Stimulated activated CD4-positive, alpha-beta T cell treated with anti-CD3 and anti-CD28 coated beads, Interleukin-12 subunit alpha, Interleukin-12 subunit beta, amount 100 ng/mL, for 4 hours (primary cell): ENCODE results near the gene ERO1A.

Experiments
- DNase-seq: peaks from one replicate; pipeline ENCODE4 v3.0.0-alpha.2; 2020

The ERO1A gene

DNA sequence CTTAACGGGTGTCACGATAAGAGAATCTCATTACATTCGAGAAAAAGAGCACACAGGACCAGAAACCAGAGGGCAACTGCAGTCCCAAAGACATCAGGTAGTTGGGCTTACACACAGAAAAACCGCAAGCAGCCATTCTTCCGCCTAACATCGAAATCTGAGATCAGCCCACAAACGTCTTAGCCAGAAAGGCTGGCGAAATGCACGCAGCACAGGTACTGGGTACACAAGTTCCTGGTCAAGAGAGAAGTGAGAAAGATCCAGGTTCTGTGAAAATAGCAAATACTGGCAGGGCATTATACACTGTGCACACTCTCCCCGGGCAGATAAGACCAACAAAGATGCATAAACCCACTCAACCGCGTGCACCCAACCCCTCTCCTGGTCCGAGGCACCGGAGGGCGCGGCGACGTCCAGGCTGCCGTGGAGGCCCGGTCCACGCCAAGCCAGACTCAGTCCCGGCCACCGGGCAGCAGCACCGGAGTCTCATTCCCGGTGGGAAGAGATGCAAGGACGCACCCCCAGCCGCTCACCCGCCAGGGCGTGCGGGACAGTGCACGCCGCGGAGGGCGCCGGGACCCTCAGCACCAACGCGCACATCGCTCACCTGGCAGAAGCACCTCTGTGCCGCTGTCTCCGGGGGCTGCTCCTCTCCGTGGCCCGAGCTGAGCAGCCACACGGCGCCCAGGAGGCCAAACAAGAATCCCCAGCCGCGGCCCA, 437 bp downstream of the ERO1A start:
- peak; percentile 37 for DNase-seq

DNA sequence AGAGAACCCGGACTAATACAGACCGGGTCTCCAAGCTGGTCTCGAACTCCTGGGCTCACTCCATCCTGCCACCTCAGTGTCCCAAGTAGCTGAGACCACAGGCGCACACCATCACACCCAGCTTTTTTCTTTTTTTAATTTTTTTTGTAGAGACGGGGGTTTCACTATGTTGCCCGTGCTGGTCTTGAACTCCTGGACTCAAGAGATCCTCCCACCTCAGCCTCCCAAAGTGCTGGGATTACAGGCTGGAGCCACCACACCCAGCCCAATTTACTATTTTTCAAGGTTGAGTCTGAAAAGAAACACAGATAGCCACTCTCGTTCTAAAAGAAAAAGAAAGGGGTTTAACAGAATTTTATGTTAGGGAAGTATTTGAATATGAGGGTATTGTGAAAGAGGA, 1.8 kb downstream of the ERO1A start:
- DNase-seq = no peak

DNA sequence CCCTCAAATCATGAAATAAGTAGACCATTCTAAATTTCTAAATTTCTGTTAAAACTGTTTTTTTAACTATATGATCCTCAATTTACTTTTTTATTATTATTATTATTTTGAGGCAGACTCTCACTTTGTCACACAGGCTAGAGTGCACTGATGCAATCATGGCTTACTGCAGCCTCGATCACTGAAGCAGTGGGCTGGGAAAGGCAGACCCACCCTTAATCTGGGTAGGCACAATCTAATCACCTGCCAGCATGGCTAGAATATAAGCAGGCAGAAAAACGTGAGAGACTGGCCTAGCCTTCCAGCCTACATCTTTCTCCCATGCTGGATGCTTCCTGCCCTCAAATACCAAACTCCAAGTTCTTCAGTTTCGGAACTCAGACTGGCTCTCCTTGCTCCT, 2.3 kb downstream of the ERO1A start:
- no peak for DNase-seq

DNA sequence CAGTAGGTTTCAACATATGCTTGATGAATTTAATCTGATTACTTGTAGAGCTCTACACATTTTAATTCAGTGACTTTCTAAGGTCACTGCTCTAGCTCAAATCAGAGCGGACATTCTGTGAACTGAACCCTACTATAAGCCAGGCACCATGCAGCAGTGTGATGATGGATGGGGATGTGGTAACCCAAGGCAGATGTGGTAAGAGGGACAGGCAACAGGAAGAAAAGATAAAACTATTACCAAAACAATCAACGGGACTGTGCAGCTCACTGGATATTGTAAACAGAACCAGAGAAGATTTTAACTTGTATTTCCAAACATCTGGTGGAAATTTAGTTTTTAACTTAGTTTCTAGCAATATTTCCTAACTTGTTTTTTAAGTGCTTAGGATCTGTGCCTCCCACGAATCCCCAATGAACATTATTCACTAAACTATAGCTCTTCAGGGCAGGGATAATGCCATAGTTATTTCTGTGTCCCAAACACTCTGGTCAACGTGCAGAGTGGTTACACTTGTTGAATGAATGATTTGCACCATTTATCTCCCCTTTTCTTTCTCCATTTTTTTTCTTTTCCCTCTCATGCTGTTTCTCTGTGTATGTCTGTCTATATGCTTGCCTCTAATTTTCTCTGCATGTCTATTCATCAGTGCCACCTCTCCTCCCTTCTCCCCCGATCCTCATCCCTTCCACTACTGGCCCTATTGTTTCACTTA, 3.0 kb downstream of the ERO1A start:
- DNase-seq = no peak

DNA sequence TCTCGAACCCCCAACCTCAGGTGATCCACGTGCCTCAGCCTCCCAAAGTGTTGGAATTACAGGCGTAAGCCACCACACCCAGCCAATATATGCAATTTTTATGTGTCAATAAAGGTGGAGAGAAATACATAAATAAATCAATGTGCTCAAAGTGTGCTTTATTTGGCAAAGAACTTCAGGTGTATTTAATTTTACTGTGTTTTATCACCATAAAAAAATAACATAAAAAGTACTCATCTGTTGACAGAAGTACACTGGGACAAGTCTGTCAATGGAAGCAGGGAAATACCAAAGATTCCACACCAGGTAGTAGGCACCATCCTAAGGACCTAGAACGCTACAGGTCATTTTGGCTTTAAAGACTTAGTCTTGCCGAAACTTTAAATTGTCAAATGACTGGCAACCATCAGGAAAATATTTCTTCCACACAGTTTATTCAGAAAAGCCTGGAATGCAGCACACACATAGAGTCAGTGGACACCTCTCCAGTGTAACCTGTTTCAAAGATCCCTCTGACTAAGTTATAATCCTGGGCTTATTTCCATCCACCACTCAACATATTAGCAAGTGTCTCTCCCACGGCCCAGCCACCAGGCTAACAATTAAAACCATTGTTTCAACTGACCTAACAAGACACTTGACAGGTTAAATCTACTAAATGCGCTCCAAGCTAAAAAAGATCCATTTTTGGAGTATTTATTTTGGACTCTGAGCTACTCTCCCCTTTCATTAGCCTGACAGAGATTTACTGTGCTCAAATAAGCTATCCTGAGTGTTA, 4.2 kb downstream of the ERO1A start:
- DNase-seq = no peak

DNA sequence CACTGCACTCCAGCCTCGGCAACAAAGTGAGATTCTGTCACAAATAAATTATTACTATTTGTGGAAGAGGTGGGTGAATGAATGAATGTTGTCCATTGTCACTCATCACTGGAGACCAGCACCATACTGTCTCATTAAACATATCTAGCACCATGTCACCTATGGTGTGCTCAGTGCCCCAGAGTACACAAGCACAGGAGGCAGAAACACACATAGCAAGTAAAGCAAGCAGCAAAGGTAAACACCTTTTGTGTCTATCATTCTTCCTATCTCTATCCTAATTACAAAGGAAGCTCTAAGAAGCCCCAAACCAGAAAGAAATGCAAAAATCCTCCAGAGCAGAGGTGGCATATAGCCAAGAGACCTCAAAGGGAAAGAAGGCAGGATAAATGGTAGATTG, 9.2 kb downstream of the ERO1A start:
- no peak for DNase-seq

DNA sequence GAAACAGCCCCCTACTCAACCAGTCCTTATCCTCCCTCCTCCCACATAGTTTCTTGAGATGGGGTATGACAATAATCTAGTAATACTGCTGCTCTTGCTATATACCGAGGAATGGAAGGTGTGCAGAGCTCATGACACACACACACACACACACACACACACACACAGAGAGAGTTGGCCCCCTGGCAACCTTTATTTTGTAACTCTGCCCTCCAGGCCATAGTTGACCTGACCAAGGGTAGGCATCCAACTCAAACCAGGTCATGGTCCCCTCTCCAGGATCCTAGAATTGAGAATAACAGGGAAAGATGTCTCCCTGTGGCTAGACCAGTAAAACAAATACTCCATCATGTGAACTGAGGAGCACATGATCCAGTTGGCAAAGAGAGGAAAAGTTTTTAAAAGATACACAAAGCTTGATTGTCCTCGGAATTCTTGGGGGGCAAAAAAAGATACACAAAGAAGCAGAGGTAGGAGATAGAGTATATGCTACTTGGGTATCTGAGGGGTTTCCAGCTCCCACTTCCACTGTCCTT, 11.3 kb downstream of the ERO1A start:
- DNase-seq = no peak

DNA sequence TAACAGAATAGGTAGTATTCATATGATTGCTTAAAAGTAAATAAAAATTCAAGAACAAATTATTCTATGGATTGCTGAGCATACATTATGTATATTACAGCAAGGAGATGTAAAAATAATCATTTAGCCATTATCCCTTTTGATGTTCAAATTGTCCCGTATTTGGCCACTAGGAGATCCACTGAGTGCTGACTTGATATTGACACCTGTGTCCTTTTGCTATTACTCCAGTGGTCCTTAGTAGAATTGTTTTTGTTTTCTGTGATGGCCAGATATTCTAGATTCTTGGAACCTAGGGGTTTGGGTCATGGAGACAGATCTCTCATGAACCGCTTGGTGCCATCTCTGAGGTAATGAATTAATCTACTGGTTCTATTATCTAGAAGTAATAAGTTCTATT, 16.8 kb downstream of the ERO1A start:
- DNase-seq = no peak

DNA sequence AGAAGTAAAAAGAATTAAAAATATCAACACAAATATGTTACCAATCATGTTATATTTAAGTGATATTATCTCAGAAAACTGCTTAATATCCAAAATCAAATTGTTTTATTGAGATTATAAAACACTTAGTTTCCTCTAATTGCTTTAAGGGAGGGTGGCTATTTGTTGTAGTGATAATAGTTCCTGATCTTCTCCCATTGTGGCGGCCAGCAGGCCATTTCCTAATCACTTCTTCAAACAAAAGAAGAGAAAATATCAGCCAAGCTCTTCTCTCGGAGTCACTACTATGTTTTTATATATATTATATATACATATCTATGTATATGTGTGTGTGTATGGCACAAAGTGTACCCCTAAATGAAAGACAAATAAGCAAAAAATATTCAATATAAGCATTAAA, 31.5 kb downstream of the ERO1A start:
- DNase-seq = no peak

DNA sequence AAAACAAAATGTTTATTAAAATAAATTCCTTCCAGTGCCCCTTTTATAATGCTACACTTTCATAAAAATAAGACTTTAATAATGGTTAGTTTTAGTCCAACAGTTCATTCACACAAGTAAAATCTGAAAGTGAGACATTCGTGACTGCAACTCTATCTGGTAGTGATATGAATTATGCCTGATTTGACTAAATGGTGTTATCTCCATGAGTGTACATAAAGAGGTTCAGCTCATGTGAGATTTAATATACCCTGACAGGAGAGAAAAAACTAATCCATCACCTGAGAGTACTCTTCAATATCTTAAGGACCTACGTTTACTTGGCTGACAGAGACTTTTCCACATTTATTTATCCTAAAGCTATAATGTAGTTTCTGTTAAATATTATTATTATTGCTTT, 34.0 kb downstream of the ERO1A start:
- DNase-seq = no peak

DNA sequence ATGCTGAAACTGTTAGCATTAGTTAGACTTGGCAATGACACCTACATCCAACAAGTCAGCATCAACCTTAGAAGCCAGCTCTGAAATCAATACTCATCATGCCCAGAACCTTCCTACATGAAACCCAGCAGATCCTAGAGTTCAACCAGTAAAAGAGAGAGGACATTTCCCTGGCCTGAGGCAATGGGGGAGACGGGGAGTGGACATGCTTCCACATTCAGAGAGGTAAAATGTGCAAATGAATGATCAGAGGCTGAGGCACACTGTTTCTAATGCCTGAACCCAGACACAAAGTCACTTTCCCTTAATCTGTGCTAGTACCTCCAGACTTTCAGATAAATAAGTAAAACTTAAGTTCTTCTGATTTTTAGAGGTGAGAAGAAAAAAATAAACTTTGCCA, 34.5 kb downstream of the ERO1A start:
- DNase-seq = no peak

DNA sequence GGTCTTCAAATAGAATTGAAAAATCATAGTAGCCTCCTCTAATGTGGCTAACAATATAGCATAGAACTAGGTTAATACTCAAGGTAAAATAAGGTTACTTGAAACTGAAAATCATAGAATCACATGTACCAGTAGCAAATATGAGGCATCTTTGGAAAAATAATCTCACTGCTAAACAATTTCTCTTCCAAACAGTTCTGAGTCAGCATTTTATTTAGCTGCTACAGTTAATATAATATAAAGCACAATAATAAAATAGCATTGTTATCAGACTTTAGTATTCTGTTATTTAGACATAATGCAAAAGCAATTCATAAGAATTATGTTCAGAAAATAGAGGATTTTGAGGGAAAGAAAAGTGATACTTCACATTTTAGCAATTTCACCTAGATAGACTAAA, 35.0 kb downstream of the ERO1A start:
- DNase-seq = no peak

DNA sequence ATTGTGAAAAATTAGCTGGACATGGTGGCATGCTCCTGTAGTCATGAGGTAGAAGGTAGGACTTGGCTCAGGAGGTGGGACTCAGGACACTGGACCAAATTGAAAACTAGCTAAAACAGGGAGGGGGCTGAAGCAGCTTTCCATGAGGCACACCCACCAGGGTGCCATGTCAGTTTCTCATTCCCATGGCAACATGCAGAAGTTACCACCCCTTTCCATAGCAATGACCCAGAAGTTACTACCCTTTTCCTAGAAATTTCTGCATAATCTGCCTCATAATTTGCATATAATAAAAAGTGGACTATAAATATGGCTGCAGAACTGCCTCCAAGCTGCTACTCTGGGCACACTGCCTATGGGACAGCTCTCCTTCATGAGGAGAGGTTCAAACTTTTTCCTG, 38.5 kb downstream of the ERO1A start:
- no peak for DNase-seq

DNA sequence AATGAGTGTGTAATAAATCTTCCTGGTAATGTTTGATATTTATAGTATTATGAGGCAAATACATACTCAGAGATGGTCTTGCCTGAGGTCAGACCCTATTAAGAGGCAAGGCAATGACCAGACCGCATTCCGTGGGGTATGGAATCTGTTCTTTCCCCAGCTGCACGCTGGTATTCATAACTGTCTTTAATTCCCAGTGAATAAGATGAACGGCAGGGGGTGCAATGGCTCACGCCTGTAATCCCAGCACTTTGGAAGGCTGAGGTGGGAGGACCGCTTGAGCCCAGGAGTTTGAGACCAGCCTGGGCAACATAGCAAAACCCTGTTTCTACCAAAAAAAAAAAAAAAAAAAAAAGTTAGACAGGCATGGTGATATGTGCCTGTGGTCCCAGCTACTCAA, 44.6 kb downstream of the ERO1A start:
- DNase-seq = no peak

DNA sequence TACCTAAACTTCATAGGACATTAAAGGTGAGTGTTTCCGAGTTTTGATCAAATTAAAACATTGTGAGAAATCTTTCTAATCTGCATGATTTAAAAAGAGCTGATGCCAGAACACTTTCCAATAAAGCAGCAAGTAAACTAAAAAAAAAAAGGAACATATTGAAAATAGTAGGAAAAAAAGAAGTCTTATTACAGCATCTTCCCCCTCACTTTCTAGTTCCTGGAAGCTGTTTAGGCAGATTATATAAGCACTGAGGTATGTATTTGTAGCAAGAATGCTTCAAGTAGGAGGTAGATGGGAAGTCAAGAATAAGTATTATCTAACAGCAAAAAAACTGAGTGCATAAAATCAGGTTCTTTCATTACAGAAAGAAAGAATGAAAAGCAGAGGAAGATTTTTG, 45.8 kb downstream of the ERO1A start:
- DNase-seq = no peak

DNA sequence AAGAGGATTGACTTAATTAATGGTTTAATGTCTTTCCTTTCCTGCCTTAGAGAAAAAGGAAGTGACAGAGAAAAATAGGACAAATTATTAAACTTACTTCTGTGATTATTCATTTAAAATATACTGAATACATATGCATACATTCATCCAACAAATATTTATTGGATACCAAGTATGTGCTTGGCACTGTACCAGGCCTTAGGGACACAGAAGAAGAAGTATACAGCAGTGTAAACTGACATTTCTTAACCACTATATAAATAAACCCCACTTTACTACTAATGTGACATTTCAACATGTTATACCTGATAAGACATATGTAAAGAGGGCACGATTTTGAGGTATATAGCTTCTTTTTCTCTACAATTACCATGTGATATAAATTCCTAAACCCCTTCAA, 53.6 kb downstream of the ERO1A start:
- no peak for DNase-seq

DNA sequence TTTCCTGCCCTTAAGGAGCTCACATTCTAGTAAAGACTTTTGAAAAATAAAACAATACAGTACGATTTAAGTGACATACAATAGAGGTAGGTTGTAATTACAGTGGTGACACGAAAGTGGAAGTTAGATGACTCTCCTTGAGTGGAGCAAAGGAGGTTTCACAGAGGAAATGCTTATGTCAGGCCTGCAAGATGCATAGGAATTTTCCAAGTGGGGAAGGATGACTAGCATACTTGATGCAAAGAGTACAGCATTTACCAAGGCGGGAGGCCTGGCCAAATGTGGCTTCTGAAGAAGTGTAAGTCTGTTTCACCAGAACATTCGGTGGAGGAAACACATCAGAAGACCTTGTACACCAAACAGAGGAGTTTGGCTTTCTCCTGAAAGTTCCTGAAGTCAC, 55.2 kb downstream of the ERO1A start:
- DNase-seq = peak; percentile 3

DNA sequence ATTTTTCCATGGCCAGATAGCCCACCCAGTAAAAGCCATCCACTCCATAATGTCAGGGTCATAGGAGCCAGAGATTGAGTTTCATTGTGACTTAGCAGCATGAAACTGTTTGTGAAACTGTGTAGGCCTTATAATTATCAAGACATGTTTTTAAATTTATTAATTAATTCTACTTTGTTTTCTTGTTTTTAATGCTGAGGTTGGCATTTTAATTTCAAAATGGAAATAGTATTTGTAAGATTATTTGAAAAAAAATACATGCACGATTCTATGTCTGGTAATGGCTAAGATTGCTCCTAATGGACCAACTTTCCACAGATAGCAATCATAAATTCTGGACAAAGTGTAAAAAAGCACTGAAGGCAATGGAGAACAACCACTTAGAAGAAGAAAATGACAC, 75.7 kb downstream of the ERO1A start:
- no peak for DNase-seq

DNA sequence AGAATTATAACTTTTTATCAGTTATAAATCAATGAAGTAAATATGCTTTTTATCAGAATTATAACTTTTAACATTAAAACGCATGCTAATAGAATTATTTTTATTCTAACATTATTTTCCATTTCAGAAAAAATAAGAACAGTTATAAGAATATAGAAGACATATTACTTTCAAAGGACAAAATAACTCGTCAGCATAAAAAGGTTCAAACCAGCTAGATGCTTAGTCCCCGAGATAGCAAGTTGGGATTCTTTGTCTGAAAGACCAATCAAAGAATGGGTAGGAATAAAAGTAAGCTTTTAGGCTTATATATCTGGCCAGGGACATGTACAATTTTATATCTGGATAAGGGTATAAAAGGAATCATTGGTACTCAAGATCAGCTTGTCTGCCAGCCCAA, 76.8 kb downstream of the ERO1A start:
- DNase-seq = no peak

DNA sequence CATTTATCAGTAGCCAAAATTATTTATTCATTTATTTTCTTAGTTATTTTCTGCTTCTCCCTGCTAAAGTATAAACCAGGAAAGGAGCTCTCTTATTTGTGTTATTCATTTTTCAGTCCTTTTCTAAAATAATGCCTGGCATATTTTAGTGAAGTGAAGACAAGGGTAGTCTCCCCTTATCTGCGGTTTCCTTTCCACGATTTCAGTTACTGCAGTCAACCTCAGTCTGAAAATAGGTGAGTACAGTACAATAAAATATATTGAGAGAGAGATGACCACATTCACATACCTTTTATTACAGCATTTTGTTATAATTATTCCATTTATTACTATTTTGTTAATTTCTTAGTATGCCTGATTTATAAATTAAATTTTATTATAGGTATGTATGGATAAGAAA, 85.2 kb downstream of the ERO1A start:
- no peak for DNase-seq

DNA sequence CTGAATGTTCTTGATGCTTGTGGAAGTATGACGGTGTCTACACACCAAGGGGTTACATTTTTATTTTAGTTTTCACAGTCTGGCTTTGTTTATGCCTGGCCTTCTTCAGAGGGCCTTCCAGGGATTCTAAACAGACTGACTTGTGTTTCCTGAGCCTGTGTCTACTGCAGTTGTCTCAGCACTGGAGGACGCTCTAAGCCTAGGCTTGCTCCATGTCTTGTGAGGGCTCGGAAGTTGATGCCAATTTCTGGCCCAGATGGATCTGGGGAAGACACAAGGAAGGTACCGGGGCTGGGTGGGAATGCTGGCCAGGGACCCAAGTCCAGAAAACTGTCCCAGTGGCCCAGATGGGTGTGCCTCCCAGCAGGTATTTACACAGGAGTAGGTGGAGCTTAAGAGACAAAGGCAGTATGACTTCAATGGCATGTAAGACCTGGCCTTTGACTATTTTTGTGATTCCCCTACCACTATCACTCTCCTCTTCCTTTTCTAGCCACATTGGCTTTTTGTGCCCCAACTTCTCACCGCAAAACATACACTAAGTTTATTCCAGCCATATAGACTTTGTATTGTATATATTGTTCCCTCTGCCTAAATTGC, 85.8 kb downstream of the ERO1A start:
- no peak for DNase-seq

DNA sequence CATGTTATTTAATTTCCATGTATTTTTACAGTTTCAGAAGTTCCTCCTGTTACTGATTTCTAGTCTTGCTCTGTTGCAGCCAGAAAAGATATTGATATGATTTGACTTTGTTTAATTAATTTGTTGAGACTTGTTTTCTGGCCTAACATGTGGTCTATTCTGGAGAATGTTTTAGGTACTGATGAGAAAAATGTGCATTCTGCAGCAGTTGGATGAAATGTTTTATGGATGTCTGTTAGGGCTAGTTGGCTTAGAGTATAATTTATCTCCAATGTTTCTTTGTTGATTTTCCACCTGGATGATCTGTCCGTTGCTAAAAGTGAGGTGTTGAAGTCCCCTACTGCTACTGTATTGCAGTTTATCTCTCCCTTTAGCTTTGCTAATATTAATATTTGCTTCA, 88.3 kb downstream of the ERO1A start:
- DNase-seq = no peak

DNA sequence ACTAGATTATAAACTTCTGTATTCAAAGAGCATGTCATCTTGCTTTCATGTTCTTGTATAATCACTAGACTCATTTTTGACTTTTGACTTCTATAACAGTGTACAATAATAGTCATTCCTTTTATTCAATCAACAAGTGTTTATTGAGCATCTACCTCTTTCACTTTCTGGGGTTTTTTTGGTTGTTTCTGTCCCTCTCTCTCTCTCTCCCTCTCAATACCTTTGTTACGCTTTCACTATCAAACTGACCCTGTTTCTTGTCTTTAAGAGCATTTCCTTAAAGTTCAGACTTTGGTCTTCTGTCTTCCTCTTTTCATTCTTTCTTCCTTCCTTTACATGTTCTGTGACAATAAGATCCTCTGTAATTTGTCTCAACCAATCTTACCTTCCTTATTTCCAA, 93.2 kb downstream of the ERO1A start:
- no peak for DNase-seq

DNA sequence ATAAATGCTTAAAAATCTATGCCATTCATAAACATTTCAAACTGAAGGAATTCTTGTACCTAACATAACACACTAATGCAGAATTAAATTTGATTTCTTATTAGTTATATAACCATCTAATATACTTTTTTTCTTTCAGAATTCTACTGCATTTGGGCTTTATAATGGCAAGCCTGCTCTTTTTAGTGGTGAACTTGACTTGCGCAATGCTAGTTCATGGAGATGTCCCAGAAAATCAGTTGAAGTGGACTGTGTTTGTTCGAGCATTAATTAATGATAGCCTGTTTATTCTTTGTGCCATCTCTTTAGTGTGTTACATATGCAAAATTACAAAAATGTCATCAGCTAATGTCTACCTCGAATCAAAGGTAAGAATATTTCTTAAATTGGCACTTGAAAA, 95.4 kb downstream of the ERO1A start:
- DNase-seq = no peak
